Kasumi-1 (cell line): Measurements from ENCODE around the gene CLEC16A.

Source experiments
- DNase-seq, 2 experiments: peaks; one replicate each; lab custom pipeline; 2025; lab: John Stamatoyannopoulos, UW

Gene CLEC16A, protein sequence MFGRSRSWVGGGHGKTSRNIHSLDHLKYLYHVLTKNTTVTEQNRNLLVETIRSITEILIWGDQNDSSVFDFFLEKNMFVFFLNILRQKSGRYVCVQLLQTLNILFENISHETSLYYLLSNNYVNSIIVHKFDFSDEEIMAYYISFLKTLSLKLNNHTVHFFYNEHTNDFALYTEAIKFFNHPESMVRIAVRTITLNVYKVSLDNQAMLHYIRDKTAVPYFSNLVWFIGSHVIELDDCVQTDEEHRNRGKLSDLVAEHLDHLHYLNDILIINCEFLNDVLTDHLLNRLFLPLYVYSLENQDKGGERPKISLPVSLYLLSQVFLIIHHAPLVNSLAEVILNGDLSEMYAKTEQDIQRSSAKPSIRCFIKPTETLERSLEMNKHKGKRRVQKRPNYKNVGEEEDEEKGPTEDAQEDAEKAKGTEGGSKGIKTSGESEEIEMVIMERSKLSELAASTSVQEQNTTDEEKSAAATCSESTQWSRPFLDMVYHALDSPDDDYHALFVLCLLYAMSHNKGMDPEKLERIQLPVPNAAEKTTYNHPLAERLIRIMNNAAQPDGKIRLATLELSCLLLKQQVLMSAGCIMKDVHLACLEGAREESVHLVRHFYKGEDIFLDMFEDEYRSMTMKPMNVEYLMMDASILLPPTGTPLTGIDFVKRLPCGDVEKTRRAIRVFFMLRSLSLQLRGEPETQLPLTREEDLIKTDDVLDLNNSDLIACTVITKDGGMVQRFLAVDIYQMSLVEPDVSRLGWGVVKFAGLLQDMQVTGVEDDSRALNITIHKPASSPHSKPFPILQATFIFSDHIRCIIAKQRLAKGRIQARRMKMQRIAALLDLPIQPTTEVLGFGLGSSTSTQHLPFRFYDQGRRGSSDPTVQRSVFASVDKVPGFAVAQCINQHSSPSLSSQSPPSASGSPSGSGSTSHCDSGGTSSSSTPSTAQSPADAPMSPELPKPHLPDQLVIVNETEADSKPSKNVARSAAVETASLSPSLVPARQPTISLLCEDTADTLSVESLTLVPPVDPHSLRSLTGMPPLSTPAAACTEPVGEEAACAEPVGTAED

DNA sequence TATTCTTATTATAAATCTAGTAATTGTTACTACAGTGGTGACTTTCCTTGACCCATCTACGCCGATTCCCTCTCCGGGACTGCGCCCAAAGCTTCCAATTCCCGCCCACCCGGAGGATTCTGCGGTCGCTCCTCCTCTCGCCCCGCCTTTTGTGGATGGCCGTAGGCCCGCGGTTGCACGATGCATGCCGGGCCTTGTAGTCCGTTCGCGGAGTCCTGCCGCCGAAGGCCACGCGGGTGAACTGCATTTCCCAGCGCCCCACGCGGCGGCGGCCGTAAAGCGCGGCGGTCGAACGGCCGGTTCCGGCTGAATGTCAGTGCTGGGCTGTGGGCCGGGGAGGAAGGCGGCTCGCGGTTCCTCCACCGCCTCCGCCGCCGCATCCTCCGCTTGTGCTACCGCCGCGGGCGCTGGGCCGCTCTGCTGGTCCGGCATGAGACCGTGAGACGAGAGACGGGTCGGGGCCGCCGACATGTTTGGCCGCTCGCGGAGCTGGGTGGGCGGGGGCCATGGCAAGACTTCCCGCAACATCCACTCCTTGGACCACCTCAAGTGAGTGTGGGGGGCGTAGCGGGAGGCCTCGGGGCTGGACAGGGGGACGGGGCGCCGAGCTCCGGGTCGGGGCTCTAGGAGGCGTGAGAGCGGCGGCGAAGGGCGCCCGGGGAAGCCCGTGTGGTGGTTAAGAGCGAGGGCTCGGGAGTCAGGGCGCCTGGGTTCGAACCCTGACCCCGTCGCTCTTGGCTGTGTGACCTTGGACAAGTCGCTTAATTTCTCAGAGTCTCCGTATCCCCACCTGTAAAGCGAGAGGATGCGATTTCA lies at the start of gene CLEC16A:
CLEC16A (plus strand) TSS at position 316 of the 816 bp plus-strand sequence; CDS start at position 470, 154 bp downstream.
- peak; percentile 66 to 73 for DNase-seq

DNA sequence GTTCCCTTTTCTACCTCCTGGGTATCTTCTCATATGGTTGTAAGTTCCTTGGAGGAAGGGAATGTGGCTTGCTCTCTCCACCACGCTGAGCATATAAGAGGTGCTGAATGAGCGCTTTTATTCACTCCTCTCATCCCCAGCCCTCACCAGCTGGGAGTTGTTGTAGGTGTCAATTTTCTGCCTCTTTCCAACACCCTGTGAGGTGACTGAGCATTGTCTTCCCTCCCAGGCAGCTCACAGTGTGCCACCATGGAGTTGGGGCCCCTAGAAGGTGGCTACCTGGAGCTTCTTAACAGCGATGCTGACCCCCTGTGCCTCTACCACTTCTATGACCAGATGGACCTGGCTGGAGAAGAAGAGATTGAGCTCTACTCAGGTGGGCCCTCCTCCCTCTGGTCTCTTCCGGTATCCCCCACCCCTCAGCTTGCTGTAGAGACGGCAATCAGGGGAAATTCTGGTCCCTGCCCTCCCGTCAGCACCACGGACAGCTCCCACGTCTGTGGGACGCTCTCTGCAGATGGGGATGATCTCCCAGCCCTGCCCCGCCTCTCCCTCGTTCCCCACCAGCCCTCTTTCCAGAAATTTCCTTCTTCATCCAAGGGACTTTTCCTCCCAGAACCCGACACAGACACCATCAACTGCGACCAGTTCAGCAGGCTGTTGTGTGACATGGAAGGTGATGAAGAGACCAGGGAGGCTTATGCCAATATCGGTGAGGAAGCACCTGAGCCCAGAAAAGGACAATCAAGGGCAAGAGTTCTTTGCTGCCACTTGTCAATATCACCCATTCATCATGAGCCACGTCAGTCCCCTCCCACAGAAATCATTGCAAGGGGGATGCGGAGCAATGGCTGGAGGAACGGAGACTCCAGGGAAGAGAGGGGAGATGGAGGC lies 49.1 kb upstream of the CLEC16A start:
- peak; percentile 21 to 24 for DNase-seq

DNA sequence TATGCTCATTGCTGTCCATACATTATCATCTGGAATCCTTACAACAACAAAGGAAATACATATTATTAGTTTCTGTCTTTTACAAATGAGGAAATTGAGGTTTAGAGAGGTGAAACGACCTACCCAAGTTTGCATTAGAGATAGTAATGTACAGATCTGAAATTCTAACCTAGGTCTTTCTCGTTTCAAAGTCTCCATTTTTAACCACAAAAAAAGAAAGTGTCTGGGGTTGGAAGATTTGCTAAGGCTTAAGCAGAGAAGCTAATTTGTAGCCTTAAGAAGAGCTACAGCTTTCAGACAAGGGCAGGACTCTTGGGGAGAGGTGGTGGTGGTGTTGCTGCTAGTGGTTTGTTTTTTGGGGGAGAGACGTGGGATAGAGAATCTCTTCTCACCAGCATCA lies 48.2 kb upstream of the CLEC16A start:
- DNase-seq, result no peak

DNA sequence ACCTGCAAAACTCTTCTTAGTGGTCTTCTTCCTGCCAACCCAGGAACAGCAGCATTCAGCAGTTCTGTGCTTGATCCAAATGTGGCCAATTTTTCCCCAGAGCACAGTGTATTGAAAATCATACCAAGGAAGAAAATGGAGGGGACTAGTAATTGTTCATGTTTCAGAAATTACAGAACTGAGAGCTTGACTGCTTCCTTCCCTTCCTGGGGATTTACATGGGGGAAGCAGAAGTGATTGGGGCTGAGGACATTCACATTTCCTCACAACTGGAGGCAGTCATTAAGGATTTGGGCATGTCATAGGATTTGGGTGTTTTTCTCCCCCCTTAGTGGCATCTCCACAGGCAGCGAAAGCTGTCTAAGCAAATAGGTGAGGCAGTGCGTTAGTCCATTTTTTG lies 47.6 kb upstream of the CLEC16A start:
- DNase-seq, result no peak

DNA sequence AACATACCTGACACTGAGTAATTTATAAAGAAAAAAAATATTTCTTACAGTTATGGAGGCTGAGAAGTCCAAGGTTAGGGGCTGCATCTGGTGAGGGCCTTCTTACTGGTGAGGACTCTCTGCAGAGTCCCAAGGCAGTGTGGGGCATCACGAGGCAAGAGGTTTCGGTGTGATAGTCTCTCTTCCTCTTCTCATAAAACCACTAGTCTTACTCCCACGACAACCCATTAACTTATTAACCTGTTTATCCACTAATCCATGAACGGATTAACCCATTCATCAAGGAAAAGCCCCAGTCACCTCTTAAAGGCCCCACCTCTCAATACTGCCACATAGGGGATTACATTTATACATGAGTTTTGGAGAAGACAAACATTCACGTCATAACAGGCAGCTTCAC lies 47.2 kb upstream of the CLEC16A start:
- no peak for DNase-seq

DNA sequence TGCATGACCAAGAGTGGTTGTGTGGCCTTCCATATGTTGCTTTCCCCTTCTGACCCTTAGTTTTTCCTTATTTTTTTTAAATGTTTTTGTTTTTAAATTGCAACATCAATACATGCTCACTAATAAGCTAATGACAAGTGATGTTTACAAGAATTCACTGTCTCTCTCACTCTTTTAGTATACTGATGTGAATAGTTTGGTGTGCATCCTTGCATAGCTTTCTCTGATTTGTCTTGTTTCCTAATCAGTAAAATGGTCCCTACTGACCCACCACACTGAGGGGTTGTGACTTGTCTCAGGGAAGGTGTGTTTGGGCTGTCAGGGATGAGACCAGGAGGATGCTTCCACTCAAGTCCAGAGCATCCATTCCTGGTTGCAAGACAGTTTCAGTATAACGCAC lies 41.4 kb upstream of the CLEC16A start:
- no peak for DNase-seq

DNA sequence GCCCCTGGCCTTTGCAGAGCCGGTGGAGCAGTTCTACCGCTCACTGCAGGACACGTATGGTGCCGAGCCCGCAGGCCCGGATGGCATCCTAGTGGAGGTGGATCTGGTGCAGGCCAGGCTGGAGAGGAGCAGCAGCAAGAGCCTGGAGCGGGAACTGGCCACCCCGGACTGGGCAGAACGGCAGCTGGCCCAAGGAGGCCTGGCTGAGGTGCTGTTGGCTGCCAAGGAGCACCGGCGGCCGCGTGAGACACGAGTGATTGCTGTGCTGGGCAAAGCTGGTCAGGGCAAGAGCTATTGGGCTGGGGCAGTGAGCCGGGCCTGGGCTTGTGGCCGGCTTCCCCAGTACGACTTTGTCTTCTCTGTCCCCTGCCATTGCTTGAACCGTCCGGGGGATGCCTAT lies 37.9 kb upstream of the CLEC16A start:
- no peak for DNase-seq

DNA sequence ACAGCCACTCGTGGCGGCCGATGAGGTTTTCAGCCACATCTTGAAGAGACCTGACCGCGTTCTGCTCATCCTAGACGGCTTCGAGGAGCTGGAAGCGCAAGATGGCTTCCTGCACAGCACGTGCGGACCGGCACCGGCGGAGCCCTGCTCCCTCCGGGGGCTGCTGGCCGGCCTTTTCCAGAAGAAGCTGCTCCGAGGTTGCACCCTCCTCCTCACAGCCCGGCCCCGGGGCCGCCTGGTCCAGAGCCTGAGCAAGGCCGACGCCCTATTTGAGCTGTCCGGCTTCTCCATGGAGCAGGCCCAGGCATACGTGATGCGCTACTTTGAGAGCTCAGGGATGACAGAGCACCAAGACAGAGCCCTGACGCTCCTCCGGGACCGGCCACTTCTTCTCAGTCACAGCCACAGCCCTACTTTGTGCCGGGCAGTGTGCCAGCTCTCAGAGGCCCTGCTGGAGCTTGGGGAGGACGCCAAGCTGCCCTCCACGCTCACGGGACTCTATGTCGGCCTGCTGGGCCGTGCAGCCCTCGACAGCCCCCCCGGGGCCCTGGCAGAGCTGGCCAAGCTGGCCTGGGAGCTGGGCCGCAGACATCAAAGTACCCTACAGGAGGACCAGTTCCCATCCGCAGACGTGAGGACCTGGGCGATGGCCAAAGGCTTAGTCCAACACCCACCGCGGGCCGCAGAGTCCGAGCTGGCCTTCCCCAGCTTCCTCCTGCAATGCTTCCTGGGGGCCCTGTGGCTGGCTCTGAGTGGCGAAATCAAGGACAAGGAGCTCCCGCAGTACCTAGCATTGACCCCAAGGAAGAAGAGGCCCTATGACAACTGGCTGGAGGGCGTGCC lies 37.2 kb upstream of the CLEC16A start:
- DNase-seq, result no peak

DNA sequence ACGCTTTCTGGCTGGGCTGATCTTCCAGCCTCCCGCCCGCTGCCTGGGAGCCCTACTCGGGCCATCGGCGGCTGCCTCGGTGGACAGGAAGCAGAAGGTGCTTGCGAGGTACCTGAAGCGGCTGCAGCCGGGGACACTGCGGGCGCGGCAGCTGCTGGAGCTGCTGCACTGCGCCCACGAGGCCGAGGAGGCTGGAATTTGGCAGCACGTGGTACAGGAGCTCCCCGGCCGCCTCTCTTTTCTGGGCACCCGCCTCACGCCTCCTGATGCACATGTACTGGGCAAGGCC lies 36.7 kb upstream of the CLEC16A start:
- no peak for DNase-seq

DNA sequence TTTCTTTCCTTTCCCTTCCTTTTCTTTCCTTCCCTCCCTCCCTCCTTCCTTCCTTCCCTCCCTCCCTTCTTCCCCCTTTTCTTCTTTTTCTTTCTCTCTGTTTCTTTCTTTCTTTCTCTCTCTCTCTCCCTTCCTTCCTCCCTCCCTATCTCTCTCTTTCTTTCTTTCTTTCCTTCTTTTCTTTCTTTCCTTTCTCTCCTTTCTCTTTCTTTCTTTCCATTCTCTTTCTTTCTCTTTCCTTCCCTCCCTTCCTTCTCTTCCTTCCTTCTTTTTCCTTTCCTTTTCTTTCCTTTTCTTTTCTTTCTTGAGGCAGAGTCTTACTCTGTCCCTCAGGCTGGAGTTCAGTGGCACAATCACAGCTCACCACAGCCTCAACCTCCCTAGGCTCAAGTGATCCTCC lies 33.1 kb upstream of the CLEC16A start:
- DNase-seq, result no peak

DNA sequence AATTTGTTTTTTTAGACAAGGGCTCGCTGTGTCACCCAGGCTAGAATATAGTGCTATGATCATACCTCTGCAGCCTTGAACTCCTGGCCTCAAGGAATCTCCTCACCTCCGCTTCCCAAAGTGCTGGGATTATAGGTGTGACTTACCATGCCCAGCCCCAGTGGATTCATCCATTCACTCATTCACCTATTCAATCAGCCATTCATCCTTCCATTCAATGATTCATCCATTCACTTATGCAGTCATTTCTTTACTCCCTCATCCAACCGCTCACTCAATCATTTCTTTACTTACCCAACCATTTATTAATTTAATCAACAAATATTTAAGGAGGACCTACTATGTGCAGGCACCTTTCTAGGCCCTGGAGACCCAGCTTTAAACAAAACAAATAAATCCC lies 27.8 kb upstream of the CLEC16A start:
- DNase-seq, result no peak

DNA sequence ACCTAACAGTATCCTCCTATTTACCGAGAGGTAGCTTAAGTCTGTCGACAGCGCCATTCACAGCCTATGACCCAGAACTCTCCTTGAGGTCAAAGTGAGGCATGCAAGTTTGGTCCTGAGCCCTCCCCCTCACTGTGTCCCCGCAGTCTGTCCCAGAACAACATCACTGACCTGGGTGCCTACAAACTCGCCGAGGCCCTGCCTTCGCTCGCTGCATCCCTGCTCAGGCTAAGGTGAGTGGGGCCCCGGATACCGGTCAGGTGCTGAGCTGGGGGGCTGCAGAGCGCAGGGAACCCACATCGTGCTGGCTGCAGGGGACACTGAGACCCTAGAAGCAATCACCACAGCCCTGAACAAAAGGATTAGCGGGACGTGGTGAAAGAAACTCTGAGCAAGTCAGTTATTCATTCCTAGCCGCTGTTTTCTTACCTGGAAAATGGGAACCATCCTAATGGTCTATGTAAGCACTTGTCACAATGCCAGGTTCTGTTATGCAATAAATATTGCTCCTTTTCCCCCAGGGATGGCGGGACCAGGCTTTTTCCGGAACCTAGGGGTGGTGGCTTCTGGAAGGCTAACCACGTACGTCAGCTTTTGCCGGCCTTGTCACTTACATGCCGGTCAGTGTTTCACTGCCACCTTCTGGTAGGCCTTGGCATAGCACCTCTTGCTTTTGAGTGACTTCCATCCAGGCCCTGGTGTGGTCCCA lies 25.9 kb upstream of the CLEC16A start:
- DNase-seq, result peak; percentile 25 to 46

DNA sequence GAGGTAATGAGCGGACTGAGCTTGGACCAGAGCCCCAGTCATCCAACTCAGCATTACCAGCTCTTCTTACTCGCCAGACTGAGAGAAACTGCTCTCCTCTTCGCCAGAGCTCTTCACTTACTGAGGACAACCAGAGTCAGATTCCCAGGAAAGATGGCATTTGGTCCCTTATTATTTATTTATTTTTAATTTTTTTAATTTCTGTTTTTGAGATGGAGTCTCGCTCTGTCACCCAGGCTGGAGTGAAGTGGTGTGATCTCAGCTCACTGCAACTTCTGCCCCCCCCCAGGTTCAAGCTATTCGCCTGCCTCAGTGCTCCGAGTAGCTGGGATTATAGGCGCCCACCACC lies 25.4 kb upstream of the CLEC16A start:
- DNase-seq, result no peak

DNA sequence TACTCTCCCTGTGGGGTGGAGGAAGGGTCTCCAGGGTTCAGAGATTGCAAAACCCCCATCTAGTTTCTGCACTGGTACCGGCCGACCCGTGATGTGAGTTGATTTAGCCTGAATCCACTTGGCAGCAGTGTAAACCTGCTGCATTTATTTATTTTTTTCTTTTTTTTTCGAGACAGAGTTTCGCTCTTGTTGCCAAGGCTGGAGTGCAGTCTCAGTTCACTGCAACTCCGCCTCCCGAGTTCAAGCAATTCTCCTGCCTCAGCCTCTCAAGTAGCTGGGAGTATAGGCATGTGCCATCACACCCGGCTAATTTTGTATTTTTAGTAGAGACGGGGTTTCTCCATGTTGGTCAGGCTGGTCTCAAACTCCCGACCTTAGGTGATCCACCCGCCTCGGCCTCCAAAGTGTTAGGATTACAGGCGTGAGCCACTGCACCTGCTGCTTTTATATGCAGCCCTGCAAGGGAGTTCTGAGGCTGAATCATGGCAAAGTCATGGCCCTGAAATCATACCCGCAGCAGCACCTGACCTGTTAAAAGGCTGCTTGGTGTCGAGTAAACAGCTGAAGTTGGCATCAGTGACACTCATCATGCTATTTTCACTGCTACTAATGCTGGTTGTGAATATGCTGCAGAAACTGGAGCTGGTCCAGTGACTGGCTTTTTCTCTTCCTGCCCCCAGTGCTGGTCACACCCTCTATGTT lies 23.5 kb upstream of the CLEC16A start:
- no peak for DNase-seq

DNA sequence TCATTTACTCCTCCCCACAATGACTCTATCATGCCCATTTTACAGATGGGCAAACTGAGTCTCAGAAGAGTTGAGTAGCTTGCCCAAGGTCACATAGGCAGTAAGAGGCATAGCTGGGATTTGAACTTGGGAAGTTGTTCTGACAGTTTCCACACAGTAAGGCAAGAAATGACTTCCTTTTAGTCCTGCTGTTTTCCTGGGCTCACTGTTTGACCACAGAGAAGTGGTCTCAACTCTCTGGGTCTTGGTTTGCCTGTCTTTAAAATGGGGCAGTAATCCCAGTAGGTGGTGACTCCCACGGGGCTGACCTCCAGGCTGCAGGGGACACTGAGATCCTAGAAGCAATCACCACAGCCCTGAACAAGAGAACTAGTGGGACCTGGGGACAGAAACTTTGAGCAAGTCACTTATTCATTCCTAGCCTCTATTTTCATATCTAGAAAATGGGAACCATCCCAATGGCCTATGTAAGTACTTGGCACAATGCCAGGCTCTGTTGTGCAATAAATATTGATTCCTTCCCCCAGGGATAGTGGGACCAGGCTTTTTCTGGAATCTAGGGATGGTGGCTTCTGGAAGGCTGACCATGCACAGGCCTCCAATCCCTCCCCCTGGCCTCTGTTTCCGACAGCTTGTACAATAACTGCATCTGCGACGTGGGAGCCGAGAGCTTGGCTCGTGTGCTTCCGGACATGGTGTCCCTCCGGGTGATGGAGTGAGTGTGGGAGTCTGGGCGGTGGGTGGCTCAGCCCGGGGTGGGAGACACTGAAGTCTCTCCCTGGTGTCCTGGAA lies 22.6 kb upstream of the CLEC16A start:
- DNase-seq, result no peak

DNA sequence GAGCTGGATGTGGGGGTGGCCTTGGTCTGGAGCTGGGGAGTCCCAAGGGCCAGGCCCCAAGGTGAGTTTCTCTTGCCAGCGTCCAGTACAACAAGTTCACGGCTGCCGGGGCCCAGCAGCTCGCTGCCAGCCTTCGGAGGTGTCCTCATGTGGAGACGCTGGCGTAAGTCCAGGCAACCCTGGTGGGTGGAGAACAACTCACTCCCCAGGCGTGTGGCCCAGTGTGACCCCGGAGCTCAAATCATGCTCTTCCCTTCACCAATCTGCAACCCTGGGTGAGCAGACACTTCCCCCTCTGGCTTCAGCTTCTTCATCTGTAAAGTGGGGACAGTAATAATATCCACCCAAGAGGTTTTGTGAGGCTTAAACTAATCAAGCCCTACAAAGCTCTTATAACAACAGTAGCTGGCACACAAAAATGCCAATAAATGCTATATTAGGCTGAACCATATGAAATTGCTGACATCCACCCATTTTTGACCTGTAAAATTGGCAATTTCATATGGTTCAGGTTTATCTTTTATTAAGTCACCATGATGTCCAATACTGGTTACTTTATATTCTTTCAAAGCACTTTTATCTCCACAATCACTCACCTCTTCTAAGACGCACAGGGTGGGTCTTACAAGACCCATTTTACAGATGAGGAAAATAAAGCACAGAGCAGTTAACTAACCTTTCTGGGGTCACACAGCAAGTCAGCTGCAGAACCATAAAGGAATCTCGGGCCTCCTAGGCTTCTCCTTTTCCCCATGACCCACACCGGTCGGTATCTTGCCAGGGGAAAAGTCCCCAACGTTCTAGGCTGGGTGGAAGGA lies 21.8 kb upstream of the CLEC16A start:
- no peak for DNase-seq

DNA sequence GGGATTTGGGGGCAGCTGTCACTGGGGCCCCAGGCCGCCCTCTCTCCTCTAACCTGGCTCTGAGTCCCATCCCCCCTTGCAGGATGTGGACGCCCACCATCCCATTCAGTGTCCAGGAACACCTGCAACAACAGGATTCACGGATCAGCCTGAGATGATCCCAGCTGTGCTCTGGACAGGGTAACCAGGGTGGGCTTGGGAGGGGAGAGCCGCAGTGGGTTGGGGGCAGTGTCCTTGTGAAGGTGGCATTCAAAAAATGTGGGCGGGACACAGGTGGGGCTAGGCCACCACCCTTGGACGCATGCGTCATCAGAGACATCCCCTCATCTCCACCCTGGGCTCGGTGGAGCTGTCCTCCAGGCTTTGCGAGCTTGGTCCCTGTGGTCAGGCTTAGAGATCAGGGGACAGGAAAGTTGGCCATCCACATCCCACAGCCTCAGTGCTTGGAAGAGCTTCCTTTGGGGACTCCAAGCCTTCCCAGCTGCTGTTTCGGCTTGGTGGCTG lies 21.2 kb upstream of the CLEC16A start:
- DNase-seq, result no peak
